Measurements from ENCODE around the gene ABCA10. TPM values are rescaled to one million over a fixed set of nuclear protein-coding genes. Genes with fewer than 3 reads are reported as not detected.

ABCA10 gene
- total RNA-seq, 2 experiments from 2014 or later: 1.1 to 1.2 TPM

DNA sequence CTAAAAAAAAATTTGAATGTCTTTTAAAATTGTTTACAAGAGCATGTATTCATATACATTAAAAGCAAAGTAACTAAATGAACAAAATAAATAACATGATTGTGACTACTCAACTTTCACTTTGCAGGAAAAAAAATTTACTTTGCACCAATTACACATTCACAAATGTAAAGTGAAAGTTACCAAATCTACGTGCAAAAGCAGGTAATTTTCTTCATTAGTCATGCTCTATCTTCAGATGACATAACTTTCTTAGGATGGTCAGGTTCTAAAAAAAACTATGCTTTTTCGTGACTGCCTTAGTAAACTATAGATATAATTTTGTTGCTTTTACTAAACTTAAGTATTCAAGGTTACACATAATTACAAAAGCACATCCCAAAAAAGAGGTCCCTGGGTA, 17.0 kb upstream of the ABCA10 start:
- Mint-ChIP-seq H3K36me3 (ENCODE audit: low read depth) (no peaks in the 10 kb centered on the region), H3K4me1 (no peaks in the 10 kb centered on the region), H3K4me3 (no peak overlapping the region), H3K27me3 (no peaks in the 10 kb centered on the region), H3K9me3 (no peaks in the 10 kb centered on the region), H3K27ac (no peak overlapping the region)
- ChIA-PET CTCF (interaction anchor here (2.1 to 2.9 kb wide), 2 partner anchors 7 to 10 kb away, joined by 8 to 11 read pairs; no protein-coding TSS in a partner anchor), POLR2A (no interaction called here)
- DNase-seq: no peak

DNA sequence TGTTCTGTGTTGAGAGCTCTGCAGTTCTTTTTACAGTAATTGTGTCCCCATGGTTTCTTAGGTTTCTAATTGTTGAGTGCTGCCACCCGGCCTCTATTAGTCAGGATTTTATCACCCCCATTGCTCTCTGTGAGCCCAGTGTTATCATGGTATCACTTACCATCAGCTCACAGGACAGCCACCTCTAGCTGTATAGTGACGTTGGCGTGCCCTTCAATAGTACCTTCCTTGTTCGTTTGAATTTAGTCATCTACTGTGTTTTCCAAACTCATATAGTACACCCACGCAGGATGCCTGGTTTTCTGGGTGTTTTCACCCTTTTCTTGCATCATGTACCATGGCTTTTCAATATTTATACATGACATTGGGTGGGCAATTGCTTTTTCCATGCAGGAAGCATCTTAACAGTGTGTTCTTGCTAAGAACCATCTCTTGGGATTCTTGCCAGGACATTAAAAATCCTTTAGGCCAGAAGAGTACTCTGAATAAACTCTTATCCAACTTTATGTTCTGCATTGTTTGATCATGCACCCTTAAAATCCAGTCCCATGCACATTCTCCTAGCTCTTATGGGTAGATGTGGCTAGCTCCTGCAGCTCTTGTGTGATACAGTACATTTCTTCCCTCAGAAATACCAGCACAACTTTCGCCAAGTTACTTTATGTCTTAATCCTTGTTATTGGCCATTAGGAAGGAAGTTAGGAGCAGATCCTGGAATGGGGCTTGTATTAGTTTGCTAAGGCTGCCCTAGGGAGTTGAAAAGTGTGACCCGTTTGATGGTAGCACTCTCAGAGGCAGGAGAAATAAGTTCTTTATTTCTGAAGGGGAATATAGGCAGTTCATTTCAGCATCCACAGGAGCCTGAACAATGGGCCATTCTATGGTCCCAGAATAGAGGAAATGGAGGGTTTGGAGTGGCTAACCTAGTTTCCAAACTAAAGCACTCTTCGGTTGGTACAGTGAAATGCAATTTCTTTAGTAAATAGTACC, 11.3 kb upstream of the ABCA10 start:
- no peaks in the 10 kb centered on the region for H3K36me3 Mint-ChIP-seq (ENCODE audit: low read depth)
- no peak for DNase-seq
- no peaks in the 10 kb centered on the region for H3K27me3 Mint-ChIP-seq
- no peak overlapping the region for H3K4me3 Mint-ChIP-seq
- H3K4me1 Mint-ChIP-seq: no peaks in the 10 kb centered on the region
- ChIA-PET POLR2A (no interaction called here), CTCF (interaction anchor here (0.6 to 3.2 kb wide), 3 partner anchors 7 to 468 kb away, joined by 3 to 13 read pairs (median 11); no protein-coding TSS in a partner anchor)
- H3K27ac Mint-ChIP-seq: no peak overlapping the region
- no peaks in the 10 kb centered on the region for H3K9me3 Mint-ChIP-seq

DNA sequence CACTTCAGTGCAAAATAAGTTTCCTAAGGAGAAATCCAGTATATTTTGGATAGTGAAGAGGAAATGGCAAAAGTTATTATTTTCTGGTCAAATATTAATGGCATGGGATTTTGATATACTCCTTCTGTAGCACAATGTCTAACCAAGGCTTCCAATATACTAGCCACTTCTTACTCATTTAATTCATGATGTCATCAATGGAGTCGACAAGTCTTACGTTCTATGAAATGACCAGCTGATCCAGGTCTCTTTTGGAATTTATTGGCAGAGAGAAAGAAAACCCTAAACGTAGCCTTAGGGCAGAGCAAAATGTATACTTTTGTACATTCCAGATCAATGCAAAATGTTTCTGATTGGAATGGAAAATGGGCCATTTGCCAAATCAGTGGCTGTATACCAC, 8.3 kb upstream of the ABCA10 start:
- POLR2A ChIA-PET: no interaction called here
- CTCF ChIA-PET: interaction anchor here (1.6 to 3.2 kb wide), 3 partner anchors 10 to 465 kb away, joined by 4 to 13 read pairs (median 11); no protein-coding TSS in a partner anchor
- Mint-ChIP-seq H3K27me3 (peaks cover 3% of the 10 kb centered on the region), H3K4me3 (no peak overlapping the region), H3K36me3 (ENCODE audit: low read depth) (no peaks in the 10 kb centered on the region), H3K4me1 (no peaks in the 10 kb centered on the region), H3K27ac (no peak overlapping the region), H3K9me3 (no peaks in the 10 kb centered on the region)
- no peak for DNase-seq

DNA sequence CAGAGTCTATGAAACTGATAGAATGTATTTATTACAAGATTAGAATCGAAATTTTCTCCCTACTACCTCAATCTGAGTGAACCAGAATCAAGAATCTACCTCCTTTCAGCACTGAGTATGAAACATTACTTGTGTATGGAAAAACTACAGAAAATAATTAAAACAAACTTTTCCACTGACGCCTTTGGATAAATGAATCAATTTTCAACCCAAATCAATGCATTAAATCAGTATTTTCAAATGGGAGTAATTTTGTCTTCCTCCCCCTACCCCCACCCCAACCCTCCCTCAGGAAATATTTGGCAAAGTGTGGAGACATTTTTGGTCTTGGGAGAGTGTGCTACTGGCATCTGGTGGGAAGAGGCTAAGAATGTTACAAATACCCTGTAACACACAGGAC, 7.8 kb upstream of the ABCA10 start:
- POLR2A ChIA-PET: interaction anchor here (0.9 kb wide), 1 partner anchor 13 kb away, joined by 3 read pairs; no protein-coding TSS in a partner anchor
- CTCF ChIA-PET: interaction anchor here (1.1 to 1.8 kb wide), 5 partner anchors 8 to 460 kb away, joined by 4 to 9 read pairs (median 5); no protein-coding TSS in a partner anchor
- H3K27me3 Mint-ChIP-seq: peaks cover 3% of the 10 kb centered on the region
- DNase-seq: no peak
- no peaks in the 10 kb centered on the region for H3K9me3 Mint-ChIP-seq
- no peaks in the 10 kb centered on the region for H3K36me3 Mint-ChIP-seq (ENCODE audit: low read depth)
- H3K4me1 Mint-ChIP-seq: no peaks in the 10 kb centered on the region
- no peak overlapping the region for H3K27ac Mint-ChIP-seq
- no peak overlapping the region for H3K4me3 Mint-ChIP-seq

DNA sequence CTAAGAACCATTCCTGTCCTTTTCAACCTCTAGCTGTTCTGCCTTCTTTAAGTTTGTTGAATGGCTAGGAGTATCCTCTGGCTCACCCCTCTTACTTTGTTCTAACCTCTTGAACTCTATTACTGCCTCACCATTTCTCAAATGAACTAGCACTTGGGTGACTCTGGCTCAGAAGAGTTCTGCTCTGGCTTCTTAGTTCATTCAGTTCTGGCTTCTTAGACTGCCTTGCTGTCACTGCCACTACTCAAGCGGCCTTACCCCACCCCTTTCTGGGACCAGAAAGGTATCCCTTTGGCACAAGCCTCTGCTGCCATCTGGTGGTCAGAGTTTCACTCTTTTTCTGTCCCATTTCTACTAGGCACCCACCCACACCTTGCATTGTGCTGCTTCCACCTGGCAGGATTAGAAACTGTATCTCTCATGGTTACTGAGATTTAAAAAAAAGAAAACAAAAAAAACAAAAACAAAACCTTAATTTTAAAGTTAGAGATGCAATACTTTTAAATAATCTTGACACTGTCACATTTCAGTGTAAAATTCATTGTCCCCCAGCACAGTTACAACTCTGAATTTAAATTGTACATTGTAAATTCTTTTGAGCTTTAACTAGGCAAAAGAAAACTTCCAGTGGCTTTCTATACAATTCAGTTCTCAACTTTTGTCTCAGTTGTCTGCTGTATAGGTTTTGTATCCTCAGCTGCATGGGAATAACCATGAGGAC, 6.9 kb upstream of the ABCA10 start:
- no peaks in the 10 kb centered on the region for H3K4me1 Mint-ChIP-seq
- no peak overlapping the region for H3K4me3 Mint-ChIP-seq
- no peaks in the 10 kb centered on the region for H3K36me3 Mint-ChIP-seq (ENCODE audit: low read depth)
- no peak overlapping the region for H3K27ac Mint-ChIP-seq
- H3K27me3 Mint-ChIP-seq: peaks cover 3% of the 10 kb centered on the region
- H3K9me3 Mint-ChIP-seq: no peaks in the 10 kb centered on the region
- ChIA-PET POLR2A (interaction anchor here (0.9 kb wide), 1 partner anchor 14 kb away, joined by 3 read pairs; no protein-coding TSS in a partner anchor), CTCF (interaction anchor here (0.5 to 1.8 kb wide), 8 partner anchors 9 to 459 kb away, joined by 3 to 9 read pairs (median 4); no protein-coding TSS in a partner anchor)
- peak; percentile 71 for DNase-seq

DNA sequence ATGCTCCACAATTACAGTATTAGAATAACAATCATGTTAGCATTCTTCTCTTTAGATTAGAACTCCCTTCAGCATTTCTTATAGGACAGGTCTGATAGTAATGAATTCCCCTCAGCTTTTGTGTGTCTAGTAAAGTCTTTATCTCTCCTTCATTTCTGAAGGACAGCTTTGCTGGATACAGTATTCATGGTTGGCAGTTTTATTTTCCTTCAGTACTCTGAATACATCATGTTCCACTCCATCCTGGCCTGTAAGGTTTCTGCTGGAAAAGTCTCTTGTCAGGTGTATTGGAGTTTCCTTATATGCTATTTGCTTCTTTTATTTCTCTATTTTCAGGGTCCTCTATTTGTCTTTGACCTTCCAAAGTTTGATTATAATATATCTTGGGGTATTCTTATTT, 4.0 kb upstream of the ABCA10 start:
- CTCF ChIA-PET: no interaction called here
- Mint-ChIP-seq H3K4me3 (no peak overlapping the region), H3K27ac (no peak overlapping the region), H3K9me3 (no peaks in the 10 kb centered on the region), H3K36me3 (ENCODE audit: low read depth) (no peaks in the 10 kb centered on the region), H3K4me1 (no peaks in the 10 kb centered on the region), H3K27me3 (peaks cover 5% of the 10 kb centered on the region)
- POLR2A ChIA-PET: no interaction called here
- DNase-seq: no peak

DNA sequence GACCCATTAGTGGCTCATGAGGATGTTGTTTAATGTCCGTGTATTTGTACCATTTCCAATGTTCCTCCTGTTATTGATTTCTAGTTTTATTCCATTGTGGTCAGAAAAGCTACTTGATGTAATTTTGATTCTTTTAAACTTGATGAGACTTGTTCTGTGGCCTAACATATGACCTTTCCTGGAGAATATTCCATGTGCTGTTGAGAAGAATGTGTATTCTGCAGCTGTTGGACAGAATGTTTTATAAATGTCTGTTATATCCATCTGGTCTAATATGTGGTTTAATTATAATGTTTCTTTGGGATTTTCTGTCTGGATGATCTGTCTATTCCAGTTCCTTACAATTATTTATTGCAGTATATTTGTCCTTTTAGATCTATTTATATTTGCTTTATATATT, 2.9 kb upstream of the ABCA10 start:
- Mint-ChIP-seq H3K4me1 (peaks cover 3% of the 10 kb centered on the region), H3K36me3 (ENCODE audit: low read depth) (no peaks in the 10 kb centered on the region), H3K27ac (no peak overlapping the region), H3K27me3 (peaks cover 8% of the 10 kb centered on the region), H3K9me3 (no peaks in the 10 kb centered on the region), H3K4me3 (no peak overlapping the region)
- POLR2A ChIA-PET: no interaction called here
- no peak for DNase-seq
- CTCF ChIA-PET: no interaction called here

DNA sequence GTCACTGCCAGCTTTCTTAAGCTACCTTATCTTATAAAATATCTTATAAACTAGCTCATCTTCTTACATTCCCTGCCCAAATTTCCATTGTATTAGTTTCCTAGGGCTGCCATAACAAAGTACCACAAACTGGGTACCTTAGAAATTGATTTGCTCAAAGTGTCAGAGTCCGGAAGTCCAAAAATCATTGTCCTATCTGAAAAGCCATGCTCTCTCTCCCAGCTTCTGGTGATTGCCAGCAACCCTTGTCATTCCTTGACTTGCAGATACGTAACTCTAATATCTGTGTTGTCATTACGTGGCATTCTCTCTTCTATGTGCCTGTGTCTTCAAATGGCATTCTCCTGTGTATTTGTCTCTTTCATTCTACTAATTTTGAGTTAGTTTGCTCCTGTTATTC, 2.3 kb upstream of the ABCA10 start:
- POLR2A ChIA-PET: no interaction called here
- no peak overlapping the region for H3K27ac Mint-ChIP-seq
- peaks cover 3% of the 10 kb centered on the region for H3K4me1 Mint-ChIP-seq
- no peak overlapping the region for H3K4me3 Mint-ChIP-seq
- H3K9me3 Mint-ChIP-seq: no peaks in the 10 kb centered on the region
- no peaks in the 10 kb centered on the region for H3K36me3 Mint-ChIP-seq (ENCODE audit: low read depth)
- CTCF ChIA-PET: no interaction called here
- H3K27me3 Mint-ChIP-seq: peaks cover 8% of the 10 kb centered on the region
- no peak for DNase-seq

DNA sequence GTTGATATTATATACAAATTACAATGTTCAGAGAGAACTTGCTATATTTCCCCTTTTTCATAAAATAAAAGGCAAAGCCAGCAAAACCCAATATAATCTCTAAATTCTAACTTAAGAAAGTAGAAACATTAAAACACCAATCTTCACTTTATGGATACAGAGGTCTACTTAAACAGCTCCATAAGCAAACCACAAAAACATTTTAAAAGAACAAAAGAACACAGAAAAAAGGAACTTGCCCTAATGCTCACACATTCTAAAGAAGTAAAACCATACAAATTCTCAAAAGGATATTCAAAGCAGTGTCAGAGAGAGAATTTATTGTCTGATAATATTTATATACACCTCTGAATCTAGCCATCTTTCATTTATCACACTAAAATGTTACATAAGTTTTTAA, 606 bp downstream of the ABCA10 start:
- Mint-ChIP-seq H3K4me1 (peaks cover 6% of the 10 kb centered on the region), H3K27ac (no peak overlapping the region), H3K9me3 (no peaks in the 10 kb centered on the region), H3K27me3 (peaks cover 6% of the 10 kb centered on the region), H3K4me3 (no peak overlapping the region), H3K36me3 (ENCODE audit: low read depth) (no peaks in the 10 kb centered on the region)
- ChIA-PET CTCF (no interaction called here), POLR2A (no interaction called here)
- no peak for DNase-seq

DNA sequence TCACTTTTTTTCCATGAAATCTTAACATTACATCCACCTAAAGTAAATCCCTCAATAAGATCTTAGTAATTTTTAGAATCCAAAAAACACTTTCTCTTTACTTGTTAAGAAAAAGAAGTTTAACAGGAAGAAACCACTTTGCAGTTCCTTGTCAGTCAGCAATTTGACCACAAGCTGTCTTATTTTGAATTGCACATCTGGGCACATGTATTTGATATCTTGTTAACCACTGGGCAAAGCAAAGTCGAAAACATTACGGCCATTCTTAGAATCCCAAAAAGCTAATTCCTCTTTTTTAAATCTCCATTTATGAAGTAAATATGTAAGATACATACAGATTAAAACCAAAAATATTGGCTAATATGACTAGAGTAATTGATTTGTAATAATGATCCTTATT, 1.1 kb downstream of the ABCA10 start:
- CTCF ChIA-PET: no interaction called here

DNA sequence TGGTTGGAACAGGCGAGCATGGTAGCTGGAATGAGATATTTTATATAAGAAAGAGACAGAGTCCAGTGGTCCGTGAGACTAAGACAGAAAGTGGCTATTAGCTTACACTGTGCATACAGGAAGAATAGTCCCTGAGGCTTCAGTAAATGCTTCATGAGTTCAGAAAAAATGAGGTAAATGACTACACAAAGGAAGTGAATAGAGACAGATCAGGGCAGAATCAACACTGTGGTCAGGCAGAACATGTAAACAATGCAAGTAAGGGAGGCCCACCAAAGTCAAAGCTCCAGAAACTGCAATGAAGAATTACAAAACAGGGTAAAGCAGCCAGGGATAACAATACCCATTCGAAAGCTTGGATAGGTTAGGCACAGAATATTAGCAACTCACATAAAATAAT, 4.8 kb downstream of the ABCA10 start:
- Mint-ChIP-seq H3K27ac (no peak overlapping the region), H3K4me1 (peaks cover 6% of the 10 kb centered on the region), H3K9me3 (no peaks in the 10 kb centered on the region), H3K36me3 (ENCODE audit: low read depth) (no peaks in the 10 kb centered on the region), H3K4me3 (no peak overlapping the region), H3K27me3 (peaks cover 3% of the 10 kb centered on the region)
- CTCF ChIA-PET: no interaction called here
- no peak for DNase-seq
- POLR2A ChIA-PET: no interaction called here

More for the DNA sequence above, 1.1 kb downstream of the ABCA10 start:
- H3K27ac Mint-ChIP-seq: no peak overlapping the region
- H3K4me3 Mint-ChIP-seq: no peak overlapping the region
- no peaks in the 10 kb centered on the region for H3K36me3 Mint-ChIP-seq (ENCODE audit: low read depth)
- peaks cover 5% of the 10 kb centered on the region for H3K27me3 Mint-ChIP-seq
- peaks cover 6% of the 10 kb centered on the region for H3K4me1 Mint-ChIP-seq
- H3K9me3 Mint-ChIP-seq: no peaks in the 10 kb centered on the region
- DNase-seq: no peak
- POLR2A ChIA-PET: no interaction called here

DNA sequence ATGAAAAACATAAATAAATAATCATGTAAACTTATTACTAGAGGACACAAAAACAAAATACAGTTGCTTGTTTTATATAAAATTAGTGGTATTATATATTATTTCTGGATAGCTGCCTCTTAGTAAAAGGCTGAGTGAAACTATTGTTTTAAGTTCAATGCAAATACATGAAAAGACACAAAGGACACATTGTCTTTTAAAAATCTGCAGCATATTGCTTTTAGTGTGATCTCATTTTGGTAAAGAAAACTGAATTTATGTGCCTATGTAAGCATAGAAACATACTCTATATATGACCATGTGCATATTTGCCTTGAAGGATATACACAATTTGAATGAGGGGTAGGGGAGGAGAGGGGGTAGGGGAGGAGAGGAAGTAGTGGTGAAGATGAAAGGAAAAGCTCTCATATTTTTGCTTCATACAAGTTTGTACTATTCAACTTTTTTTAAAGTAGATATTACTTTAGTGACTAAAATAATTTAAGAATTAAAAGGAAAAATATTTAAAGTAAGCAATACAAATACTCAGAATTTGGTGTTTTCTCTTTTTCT, 5.8 kb downstream of the ABCA10 start:
- CTCF ChIA-PET: no interaction called here
- Mint-ChIP-seq H3K4me3 (no peak overlapping the region), H3K36me3 (ENCODE audit: low read depth) (no peaks in the 10 kb centered on the region), H3K27me3 (peaks cover 3% of the 10 kb centered on the region), H3K4me1 (peaks cover 6% of the 10 kb centered on the region), H3K27ac (no peak overlapping the region), H3K9me3 (no peaks in the 10 kb centered on the region)
- DNase-seq: no peak
- POLR2A ChIA-PET: no interaction called here

DNA sequence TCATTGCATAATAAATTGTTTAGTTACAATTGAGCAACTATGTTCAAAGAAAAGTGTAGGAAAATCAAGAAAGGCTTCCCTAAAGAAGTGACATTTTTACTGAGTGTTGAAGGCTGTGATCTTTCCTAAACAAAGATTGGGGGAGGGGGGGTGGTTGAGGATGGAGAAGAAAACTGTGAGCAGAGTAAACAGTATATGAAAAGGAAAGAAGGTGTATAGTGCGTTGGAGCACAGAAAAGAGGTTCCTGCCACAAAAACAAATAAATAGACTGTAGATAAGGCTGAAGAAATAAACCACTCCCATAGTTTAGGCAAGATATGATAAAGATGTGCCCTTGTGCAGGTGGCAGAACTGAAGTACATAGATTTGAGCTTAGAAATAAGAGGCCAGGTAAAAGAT, 8.5 kb downstream of the ABCA10 start:
- ChIA-PET CTCF (no interaction called here), POLR2A (no interaction called here)
- Mint-ChIP-seq H3K4me1 (peaks cover 3% of the 10 kb centered on the region), H3K9me3 (no peaks in the 10 kb centered on the region), H3K27me3 (no peaks in the 10 kb centered on the region), H3K36me3 (ENCODE audit: low read depth) (no peaks in the 10 kb centered on the region), H3K27ac (no peak overlapping the region), H3K4me3 (no peak overlapping the region)
- no peak for DNase-seq
